Tongue (tissue), 3 donors: ENCODE data around the gene SLK. TPM values are rescaled to one million over a fixed set of nuclear protein-coding genes. Genes with fewer than 3 reads are reported as not detected.
A peak's percentile ranks its signal among the peaks of the same experiment; 100 is the strongest.

ENCODE experiments used
- DNase-seq: peaks from one replicate; pipeline ENCODE4 v3.0.0-alpha.2; 2015
- small RNA-seq: library from RNA; depleted of rRNA; stranded (forward); fragments of <200 nt; gene quantifications from one replicate; pipeline ENCODE3, GENCODE V24; 2014; ENCODE audit warnings: low replicate concordance
- total RNA-seq: library from RNA; depleted of rRNA; stranded (reverse); fragments of >200 nt; gene quantifications from one replicate; pipeline ENCODE4 v1.2.3, GENCODE V29; 2014

Gene SLK
- total RNA-seq, 1 donor from 2014 or later, result 93.1 TPM

DNA sequence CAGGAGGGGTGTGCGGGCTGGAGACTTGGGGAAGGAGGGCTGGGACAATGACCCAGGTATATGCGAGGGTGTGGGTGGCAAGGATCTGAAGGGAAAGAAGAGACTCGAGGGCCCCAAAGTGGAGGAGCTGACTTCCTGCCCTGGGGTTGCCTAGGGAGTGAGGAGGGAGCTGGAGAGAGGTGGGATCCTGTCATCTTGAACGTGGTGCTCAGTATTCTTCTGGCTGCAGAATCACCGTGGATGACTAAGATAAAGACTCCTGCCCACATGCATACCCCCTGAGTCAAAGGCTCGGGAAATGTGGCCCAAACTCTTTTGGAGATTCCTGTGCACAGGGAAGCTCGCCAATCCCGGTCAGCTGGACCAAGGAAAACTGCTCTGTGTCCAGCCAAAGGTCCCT, 87.5 kb downstream of the SLK start:
- DNase-seq, result no peak

DNA sequence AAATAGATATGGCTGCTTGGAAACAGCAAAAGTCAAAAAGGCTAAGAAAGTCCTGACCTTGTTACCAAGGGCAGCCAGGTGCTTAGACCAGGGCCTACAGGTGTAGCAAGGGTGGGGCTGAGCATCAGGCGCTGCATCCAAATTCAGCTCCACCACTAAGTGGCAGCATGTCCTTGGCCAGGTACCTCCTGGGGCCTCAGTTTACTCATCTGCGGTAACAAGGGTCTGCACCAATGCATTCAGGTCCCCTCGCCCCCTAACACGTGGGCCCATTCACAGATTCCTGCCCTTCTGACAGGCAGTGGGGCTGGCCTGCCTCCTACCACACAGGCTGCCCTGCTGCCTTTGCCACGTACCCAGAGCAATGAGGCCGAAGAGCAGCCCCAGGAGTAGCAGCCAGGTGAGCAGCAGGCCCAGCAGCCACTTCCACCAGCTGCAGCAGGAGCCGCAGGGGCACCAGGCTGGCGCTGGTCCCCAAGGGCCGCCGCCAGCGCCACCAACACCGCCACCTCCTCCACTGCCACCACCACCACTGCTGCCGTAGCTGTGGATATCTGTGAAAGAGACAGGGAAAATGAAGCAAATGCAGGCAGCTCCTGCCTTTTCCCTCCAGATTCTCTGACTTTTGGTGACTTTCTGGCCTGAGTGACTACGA, 89.8 kb downstream of the SLK start:
- DNase-seq, result no peak

GRCh38 chr10:104057717-104058116, 90.8 kb downstream of the SLK start:
- DNase-seq, result no peak

- no peak for DNase-seq
These were observed 92.4 kb downstream of the SLK start for GRCh38 chr10:104059364-104059763.

DNA sequence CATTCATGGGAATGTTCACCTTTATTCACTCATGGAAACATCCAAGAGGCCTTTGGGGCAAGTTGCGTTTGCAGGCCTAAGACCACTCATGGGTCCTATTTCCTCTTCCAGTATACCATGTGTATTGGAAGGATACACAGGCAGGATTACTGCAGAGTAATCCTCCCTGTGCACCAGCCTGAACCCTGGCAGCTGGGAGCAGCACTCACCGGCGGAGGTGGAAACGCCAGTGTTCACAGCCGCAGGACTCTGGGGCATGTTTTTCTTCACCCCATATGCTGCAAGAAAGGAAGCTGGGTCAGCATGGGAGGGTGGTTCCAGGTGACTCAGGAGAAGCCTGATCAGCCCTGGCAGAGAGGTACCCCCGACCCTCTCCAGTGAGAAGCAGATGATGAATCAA, 94.3 kb downstream of the SLK start:
- DNase-seq, result no peak

DNA sequence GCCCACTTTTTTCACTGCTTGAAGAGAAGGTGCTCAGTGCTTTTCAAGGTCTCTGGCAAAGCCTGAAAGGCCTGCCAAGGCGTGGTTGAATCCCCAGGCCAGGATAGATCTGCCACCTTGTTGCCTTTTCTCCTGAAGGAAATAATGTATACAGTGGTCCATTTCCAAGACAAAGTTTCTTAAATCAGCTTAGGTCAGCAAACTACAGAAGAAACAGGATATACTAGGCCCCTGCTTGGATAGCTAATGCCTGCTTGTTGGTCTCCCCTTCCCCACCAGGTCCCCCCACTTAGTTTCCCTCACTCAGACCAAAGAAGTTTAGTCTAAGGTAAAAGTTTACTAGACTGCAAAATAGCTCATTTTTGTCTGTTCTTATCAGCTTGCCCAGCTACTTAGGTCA, 98.8 kb downstream of the SLK start:
- DNase-seq, result no peak

DNA sequence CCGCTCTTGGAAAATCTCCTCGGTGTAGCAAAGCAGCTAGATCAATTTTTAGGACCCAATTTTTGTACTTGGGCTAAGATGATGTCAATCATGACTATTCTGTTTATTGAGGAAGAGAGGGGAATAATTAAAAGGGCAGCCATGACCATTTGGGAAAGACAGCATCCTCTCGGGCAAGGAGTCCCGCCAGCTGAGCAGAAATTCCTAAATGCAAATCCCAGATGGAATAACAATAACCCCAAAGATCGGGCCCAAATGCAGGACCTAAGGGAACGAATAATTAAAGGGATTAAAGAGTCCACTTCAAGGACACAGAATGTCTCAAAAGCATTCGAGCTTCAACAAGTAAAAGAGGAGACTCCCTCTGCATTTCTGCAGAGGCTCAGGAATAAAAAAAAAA, 100.0 kb downstream of the SLK start:
- no peak for DNase-seq

GRCh38 chr10:104067525-104067924, 100.6 kb downstream of the SLK start:
- no peak for DNase-seq

- no peak for DNase-seq
These were observed 102.7 kb downstream of the SLK start for GRCh38 chr10:104069613-104070012.

DNA sequence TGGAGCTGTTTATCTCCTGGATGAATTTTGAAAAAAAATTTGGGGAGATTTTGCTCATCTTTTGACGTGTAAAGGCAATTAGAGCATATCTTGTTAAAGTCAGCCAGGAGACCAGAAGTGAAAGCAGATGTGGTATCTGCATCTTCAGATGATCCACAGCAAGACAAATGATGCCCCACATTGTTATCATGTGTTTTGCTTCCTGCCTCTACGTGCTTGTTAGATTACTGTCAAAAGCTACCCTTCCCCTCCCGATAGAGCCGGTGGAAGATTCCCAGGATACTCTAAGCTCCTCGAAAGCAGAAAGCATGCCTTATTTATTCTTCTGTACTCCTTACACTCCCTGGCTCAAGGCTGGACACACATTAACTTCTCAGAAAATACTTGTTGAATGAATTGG, 105.8 kb downstream of the SLK start:
- no peak for DNase-seq

- DNase-seq, result no peak
These were observed 107.6 kb downstream of the SLK start for GRCh38 chr10:104074505-104074904.

- DNase-seq, result peak; percentile 57
These were observed 109.8 kb downstream of the SLK start for GRCh38 chr10:104076743-104077160.

GRCh38 chr10:104077247-104077646, 110.3 kb downstream of the SLK start:
- DNase-seq, result no peak

DNA sequence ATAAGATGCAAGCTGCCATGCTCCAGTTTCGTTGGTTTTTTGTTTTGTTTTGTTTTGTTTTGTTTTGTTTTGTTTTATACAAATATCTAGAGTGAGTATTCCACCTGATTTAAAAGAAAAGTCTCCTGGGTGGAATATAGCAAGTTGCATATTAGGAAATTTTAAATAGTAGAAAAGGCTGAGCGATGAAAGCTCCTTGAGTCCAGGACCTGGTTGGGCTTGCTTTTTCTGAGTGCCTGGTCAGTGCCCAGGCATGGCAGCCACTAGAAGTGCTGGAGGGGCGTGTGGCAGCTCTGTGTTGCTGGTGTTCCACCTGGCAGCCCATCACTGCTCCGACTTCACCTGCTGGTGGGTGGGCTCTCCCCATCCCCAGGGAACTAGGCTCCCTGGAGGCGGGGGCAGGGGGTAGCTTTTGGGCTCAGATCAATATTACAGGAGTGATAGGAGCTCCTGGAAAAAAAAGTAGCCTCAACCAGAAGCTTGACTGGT, 110.8 kb downstream of the SLK start:
- no peak for DNase-seq

Small RNAs within 50 kb of the gene (small RNA-seq; reads per million reads assigned to genes)
- not detected for gene RN7SL524P

Other genes with a start within 250 kb of the SLK start
- 67.3 TPM for gene SH3PXD2A, start 111.6 kb upstream of the SLK start, total RNA-seq
- 32.6 TPM for gene STN1, start 49.0 kb upstream of the SLK start, total RNA-seq
- 130 TPM for gene COL17A1, start 118.7 kb downstream of the SLK start, total RNA-seq
- 9.0 TPM for gene SFR1, start 155.0 kb downstream of the SLK start, total RNA-seq